ENCODE data around the gene CHD1L.
A peak's percentile ranks its signal among the peaks of the same experiment; 100 is the strongest.
"Not testable (repeated sequence)": the region's sequence is repeated elsewhere in the genome, so short reads cannot be mapped to it uniquely, and the experiment has no call there.

CHD1L gene

DNA sequence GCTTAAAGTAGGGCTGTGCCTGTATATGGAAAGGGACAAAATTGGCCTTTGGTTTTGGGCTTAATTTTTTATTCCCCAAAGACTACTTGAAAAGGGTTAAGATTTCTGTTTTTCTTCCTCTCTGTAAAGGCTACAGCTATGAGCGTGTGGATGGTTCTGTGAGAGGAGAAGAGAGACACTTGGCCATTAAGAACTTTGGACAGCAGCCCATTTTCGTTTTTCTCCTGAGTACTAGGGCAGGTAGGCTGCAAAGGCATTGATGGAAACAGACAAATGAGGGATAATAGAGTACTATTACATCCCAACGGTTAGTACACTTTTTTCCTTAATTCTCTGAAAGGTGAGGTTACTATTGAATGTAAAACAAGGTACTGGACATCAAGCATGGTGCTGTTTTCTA is 29.6 kb downstream of the CHD1L start:
- DNase-seq: no peak

DNA sequence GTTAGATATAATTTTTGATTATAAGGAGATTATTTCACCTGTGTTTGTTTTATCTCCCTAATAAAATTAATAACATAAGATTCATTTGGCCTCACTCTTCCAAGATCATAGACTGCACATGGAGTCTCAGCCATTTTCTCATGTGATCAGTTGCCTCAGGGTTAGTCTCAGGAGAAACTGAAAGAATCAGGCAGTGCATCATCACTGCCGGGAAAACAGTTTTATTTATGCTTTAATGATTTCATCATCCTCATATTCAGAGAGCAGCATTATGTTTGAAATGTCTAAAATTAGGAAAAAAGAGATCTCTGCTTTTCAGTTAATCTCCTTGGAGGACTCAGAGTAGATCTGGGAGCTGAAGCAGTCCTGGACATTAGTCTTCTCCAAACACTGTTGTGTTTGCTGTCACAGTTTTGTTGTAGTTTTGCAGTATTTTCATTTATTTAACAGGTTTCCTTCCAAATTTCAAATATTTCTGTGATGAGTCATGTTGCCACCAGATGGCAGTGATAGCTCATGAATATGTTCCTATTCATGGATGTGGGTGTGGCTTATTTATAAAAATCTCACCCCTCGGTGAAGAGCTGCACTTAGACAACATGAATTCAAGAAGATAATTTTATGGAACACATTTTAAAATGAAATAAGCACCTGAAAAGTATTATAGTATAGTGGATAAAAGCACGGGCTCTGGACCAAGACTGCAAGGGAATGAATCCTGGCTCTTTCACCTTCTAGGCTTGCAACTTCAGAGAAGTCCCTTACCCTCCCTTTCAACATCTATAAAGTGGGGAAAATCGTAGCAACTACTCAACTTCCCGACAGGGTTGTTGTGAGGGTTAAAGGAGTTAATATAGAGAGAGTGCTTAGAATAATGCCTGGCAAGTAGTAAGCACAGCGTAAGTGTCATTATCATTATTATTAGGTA is 31.2 kb downstream of the CHD1L start:
- DNase-seq: peak in 1 of 2 experiments; percentile 5

DNA sequence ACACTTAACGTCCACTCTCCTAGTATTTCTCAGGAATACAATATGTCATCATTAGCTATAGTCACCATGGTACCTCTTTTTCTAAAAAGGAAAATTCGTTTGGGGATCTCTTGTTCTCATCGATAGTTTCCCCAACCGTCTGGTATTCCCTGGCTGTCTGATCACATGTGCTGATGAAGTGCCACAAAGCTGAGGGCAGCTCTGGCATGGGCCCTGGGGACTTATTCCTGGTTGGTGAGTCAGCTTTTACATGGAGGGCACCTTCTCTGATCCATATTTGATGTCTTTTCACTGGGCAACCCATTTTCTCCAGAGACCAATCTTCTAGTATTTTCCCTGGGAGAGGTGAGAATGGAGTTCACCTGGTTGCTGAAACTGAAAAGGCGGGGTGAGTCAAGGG is 39.5 kb downstream of the CHD1L start:
- no peak for DNase-seq

DNA sequence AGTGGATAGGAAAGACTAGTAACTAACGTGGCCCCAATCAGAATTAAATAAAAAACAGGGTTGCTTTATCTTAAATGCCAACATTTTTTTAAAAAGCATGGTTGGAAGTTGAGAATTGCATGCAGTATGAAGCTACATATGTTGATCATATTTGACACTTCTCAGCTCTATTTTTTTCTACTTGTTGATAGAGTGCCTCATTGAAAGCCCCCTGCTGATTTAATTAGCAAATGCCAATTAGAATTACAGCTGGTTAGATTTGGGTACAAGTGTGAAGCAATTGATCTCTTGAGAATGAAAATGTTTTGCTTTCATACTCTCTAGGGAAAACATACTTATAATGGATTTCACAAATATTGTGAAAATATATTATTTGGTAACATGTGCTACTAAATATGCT is 40.5 kb downstream of the CHD1L start:
- DNase-seq: no peak

DNA sequence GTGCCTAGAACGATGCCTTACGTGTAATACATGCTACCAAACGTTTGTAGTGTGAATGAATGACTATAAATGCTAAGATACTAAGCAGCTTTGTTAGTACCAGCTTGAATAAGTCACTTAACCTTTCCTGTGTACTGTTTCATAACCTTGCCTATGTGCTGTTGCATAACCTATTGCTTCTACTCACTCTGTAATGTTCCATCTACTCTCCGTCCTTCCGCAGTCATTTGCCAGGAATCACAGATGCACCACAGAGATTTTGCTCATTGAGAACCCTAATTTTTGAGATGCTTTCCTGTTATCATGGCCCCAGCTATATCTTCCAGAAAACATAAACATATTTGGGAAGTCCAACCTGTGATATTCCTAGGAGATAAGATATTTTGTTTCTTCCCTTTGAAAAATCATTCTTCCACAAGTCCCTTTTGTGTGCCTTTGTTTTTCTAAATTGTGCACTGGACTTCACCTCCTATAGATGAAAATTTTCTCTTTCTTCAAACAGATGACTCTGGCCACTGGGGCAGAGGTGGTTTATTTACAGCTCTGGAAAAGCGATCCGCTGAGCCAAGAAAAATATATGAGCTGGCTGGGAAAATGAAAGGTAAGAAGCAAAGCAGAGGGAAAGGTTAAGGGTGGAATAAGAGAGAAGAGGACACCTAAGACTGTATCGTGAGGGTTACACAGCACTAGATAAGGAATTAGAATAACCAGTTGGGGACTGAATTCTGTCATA is 44.8 kb downstream of the CHD1L start:
- no peak for DNase-seq

DNA sequence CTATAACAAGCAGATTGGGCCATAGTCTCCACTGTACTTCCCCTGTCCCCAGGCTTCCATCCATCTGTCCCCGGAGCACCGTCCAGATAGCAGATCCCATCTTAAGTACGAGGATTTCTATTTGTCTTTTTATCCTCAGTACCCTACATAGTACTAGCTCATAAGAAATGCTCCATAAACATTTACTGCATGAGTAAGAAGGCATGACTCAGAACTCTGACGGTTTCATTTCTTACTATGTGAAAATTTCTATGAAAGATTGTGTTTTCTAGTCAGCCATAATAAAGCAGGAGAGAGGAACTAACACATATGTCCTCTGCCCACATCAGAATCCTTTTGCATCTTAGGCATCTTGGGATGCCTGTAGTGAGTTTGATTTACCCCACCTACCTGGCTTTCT is 49.5 kb downstream of the CHD1L start:
- no peak for DNase-seq

DNA sequence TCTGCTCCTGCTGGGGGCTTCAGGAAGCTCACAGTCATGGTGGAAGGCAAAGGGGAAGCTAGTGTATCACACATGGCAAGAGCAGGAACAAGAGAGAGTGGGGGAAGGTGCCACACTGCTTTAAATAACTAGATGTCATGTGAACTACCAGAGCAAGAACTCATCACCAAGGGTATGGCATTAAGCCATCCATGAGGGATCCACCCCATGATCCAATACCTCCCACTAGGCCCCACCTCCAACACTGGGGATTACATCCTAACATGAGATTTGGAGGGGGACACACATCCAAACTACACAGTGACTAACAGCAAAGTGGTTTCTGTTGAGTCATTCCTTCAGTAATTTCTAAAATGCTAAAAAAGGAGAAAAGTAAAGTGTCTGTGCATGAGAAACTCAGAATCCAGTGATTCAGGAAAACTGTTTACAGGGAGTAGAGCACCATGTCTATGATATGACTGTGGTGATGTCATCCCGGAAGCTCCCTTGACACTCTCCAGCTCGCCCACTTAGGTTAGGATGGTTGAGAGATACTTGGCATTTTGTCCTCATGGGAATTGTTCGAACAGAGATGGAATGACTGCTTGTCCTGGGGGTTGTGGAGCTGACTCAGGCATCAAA is 50.3 kb downstream of the CHD1L start:
- no peak for DNase-seq

DNA sequence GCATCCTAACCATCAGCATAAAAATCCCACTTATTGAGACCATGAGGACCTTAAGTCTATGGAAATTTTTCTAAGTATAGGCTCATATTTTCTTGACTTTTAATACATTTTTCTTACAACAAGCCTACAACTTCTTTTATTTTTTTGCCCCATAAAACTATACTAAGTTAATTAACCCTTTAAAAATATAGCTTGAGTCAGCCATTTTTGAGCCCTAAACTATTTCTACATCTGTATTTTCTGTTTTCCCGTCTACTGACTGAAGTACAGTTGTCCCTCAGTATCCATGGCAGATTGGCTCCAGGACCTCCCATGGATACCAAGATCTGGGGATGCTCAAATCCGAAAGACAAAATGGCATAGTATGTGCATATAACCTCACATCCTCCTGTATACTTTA is 55.0 kb downstream of the CHD1L start:
- DNase-seq: no peak

DNA sequence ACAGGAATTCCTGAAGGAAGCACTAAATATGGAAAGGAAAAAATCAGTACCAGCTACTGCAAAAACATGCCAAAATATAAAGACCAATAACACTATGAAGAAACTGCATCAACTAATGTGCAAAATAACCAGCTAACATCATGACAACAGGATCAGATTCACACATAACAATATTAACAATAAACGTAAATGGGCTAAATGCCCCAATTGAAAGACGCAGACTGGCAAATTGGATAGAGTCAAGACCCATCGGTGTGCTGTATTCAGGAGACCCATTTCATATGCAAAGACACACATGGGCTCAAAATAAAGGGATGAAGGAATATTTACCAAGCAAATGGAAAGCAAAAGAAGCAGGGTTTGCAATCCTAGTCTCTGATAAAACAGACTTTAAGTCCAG is 63.3 kb downstream of the CHD1L start:
- DNase-seq: not testable (repeated sequence)

DNA sequence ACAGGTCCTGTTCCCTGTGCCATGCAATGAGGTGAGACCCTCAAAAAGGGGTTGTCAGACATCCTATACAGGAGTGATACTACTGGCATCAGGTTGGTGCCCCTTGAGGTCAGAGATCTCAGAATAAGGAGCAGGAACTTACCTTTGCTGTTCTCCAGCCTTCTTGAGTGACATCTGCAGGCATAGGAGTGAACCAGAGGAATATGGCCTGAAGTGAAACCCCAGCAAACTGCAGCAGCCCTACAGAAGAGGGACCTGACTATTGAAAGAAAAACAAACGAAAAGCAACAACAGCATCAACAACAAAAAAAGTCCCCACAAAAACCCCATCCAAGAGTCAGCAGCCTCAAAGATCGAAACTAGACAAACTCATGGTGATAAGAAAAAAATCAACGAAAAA is 74.5 kb downstream of the CHD1L start:
- no peak for DNase-seq

DNA sequence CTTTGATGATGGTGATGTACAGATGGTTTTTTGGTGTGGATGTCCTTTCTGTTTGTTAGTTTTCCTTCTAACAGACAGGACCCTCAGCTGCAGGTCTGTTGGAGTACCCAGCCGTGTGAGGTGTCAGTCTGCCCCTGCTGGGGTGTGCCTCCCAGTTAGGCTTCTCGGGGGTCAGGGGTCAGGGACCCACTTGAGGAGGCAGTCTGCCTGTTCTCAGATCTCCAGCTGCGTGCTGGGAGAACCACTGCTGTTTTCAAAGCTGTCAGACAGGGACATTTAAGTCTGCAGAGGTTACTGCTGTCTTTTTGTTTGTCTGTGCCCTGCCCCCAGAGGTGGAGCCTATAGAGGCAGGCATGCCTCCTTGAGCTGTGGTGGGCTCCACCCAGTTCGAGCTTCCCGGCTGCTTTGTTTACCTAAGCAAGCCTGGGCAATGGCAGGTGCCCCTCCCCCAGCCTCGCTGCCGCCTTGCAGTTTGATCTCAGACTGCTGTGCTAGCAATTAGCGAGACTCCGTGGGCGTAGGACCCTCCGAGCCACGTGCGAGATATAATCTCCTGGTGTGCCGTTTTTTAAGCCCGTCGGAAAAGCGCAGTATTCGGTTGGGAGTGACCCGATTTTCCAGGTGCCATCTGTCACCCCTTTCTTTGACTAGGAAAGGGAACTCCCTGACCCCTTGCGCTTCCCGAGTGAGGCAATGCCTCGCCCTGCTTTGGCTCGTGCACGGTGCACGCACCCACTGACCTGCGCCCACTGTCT is 84.6 kb downstream of the CHD1L start:
- DNase-seq: not testable (repeated sequence)

DNA sequence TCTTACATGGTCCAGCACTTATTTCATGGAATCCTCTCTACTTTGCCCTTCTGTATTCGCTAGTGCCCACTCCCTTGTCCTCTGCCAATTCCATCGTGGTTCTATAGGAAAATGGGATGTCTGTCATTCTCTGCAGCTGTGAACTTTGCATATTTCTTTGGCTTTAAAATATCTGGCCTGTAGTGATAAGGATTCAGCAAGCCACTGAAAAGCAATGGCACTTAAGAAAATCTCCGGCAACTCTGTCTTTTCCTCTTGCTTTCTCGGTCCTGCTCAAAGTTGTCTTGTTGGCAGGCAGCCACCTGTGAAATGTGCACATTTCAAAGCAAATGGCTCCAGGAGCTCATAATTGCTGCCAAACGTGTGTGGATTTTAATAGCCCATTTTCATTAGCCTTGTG is 91.8 kb downstream of the CHD1L start:
- no peak for DNase-seq

DNA sequence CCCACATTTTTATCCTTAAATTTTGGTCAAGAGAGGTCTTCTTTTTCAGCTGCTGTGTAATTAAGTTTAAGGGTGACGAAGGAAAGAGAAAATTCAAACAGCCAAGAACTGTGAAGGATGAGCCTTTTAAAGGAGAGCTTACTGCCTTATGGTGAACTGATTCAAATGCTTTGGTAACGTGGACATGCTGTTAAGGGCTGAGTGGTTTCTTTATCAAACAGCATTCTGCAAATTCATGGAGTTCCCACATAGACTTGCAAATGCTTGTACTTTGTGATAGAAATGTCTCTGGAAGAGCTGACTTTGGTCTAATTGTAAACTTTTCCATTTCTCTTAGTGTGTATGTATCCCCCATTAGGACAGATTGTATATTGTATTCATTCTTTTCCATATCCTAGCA is 93.8 kb downstream of the CHD1L start:
- no peak for DNase-seq

DNA sequence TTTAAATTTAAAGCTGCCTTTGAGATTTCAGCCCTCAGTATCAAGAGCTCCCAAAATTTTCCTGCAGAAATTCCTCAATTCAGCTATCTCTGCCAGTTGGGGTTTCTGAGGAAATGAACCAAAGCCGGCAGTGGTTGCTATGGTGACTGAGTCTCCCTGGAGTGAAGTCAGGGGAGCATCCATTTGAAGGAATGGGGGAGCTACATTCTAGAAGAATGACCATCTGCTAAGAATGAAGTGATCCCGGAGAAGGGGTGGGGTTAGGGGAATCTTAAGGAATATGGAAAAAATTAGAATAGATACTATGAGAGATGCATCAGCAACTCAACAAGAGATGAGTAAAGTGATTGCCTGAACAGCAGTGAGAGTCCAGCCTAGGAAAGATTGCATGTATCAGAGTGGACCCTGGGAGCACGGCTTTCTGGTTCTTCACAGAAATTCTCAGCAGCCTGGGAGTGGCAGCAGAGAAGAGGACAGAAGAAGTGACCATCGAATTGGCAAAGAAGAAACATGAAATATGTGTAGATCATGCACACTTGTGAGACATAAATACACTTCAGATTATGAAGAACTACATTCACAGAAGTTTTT is 94.7 kb downstream of the CHD1L start:
- DNase-seq: no peak

DNA sequence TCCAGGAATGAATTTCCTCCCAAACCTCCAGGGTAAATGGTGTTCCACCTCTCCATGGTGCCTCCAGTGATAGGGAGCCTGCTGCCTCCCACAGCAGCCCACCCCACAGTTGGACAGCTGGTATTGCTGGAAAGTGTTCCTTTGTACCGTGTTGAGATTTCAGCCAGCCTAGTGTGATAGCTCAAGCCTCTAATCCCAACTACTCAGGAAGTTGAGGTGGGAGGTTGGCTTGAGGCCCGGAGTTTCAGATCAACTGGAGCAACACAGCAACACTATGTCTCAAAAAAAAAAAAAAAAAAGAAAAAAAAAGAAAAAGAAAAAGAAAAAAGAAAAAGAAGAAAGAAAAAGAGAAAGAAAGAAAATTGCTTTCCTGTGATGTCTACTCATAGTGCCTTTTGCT is 96.1 kb downstream of the CHD1L start:
- no peak for DNase-seq

DNA sequence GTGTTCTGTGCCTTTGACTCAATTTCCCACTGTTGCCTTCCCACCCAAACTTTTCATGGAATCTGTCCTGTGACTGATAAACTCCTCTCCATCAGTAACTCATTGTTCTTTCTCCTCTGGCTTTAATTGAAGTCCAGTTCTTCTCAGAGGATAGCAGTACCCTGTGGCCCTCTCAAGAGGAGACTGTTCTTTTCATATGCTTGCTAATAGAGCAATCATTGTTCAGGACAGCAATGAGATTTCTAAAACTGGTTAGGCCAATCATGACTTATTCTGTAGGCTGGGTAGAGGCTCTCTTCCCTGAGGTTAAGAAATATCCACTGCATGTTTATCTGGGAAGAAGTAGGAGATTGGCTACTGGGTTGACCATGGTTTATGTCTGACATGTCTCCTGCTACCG is 98.8 kb downstream of the CHD1L start:
- DNase-seq: no peak
